Colonic mucosa (tissue), 4 donors: ENCODE data around the gene REC114. TPM values are rescaled to one million over a fixed set of nuclear protein-coding genes. Genes with fewer than 3 reads are reported as not detected.

Experiments
- DNase-seq: peaks from one replicate; pipeline ENCODE4 v3.0.0-alpha.2; 2020
- H3K27ac ChIP-seq: fragments of 200-600 bp; one replicate; pipeline ENCODE4 v1.8.0; 2021
- H3K27me3 ChIP-seq: fragments of 200-600 bp; one replicate; pipeline ENCODE4 v1.8.0; 2021
- H3K36me3 ChIP-seq: fragments of 200-600 bp; one replicate; pipeline ENCODE4 v1.8.0; 2021
- H3K4me1 ChIP-seq: fragments of 200-600 bp; one replicate; pipeline ENCODE4 v1.8.0; 2021; ENCODE audit warnings: mild to moderate bottlenecking
- H3K4me3 ChIP-seq: fragments of 200-600 bp; one replicate; pipeline ENCODE4 v1.8.0; 2021
- H3K9ac ChIP-seq, 2 donors: one replicate each; pipeline ENCODE4 v1.7.0; 2013; ENCODE audit warnings: control low read depth in 2 of 2, low read depth in 2 of 2, low read length in 2 of 2
- H3K9me3 ChIP-seq: fragments of 200-600 bp; one replicate; pipeline ENCODE4 v1.8.0; 2021
- intact Hi-C: fragments of 100-400 bp; cut with DNase I; formaldehyde crosslinking; loops from one replicate; pipeline ENCODE4 v1.14.1; 2022
- total RNA-seq, 2 donors: library from RNA; stranded (reverse); fragmentation: NEBNext Ultra II Directional in 1 of 2; extraction: Animal tissue kit (Norgen Biotek cat#: 25700) in 1 of 2; gene quantifications; one replicate each; pipeline ENCODE4 v1.2.1, GENCODE V29; 2021
- TF ChIP-seq, protein P1 (sequence below): fragments of 200-600 bp; IDR thresholded peaks from one replicate; pipeline ENCODE4 v1.8.0; 2022; ENCODE audit warnings: antibody characterized with exemption, mild to moderate bottlenecking
- donor health status: healthy.
- donor health status: DM: no; HTN: no; CAD: no.
- donor health status: DM: no; HTN: no; CAD: no.

REC114 gene
- total RNA-seq, 2 donors from 2014 or later, result not detected

DNA sequence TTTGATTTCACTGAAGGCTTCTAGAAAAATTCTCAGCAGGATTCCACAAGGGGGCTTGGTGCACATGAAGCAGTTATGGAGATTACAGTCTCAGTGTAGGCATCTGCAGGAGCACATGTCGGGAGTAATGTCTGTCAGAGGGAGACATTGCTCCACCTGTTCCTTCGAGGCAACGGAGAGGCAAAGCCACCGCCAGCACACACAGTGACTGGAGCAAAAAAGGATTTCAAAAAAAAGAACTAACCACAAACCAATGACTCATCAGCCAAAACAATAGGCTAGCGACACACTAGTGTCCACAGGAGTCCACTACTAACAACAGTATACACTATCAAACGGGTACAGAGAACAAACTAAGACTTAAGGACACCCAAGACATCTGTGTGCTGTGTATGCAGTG, 121.3 kb downstream of the REC114 start:
- no peaks in the 10 kb centered on the region for H3K4me1 ChIP-seq
- TF ChIP-seq, protein P1, sequence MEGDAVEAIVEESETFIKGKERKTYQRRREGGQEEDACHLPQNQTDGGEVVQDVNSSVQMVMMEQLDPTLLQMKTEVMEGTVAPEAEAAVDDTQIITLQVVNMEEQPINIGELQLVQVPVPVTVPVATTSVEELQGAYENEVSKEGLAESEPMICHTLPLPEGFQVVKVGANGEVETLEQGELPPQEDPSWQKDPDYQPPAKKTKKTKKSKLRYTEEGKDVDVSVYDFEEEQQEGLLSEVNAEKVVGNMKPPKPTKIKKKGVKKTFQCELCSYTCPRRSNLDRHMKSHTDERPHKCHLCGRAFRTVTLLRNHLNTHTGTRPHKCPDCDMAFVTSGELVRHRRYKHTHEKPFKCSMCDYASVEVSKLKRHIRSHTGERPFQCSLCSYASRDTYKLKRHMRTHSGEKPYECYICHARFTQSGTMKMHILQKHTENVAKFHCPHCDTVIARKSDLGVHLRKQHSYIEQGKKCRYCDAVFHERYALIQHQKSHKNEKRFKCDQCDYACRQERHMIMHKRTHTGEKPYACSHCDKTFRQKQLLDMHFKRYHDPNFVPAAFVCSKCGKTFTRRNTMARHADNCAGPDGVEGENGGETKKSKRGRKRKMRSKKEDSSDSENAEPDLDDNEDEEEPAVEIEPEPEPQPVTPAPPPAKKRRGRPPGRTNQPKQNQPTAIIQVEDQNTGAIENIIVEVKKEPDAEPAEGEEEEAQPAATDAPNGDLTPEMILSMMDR, result no peak
- intact Hi-C loops, result loop anchor here (5.0 kb wide), 1 partner anchor 133 kb away; no protein-coding TSS in a partner anchor
- H3K9me3 ChIP-seq, result no peaks in the 10 kb centered on the region
- no peaks in the 10 kb centered on the region for H3K27me3 ChIP-seq
- peaks cover 4% of the 10 kb centered on the region for H3K36me3 ChIP-seq
- H3K4me3 ChIP-seq, result no peak overlapping the region
- no peak overlapping the region for H3K9ac ChIP-seq
- H3K27ac ChIP-seq, result no peak overlapping the region
- DNase-seq, result no peak

DNA sequence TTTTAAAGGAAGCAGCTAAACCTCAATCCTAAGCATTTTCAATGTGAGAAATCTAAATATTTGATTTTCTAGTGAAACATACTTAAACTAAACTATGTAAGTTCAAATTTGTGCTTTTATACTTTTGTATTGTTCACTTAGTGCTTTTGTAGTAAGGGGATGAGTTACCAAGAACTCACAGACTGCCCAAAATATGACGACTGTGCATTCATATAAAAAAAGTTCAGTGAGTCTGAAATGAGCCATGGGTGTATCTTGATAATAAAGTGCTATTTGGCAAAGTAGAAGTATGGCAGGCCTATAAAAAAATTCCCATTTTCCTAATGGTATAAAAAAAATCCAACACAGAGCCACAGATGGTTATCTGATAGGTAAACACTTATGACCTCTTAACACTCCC, 124.1 kb downstream of the REC114 start:
- TF ChIP-seq, protein P1, result no peak
- DNase-seq, result no peak
- H3K27me3 ChIP-seq, result no peaks in the 10 kb centered on the region
- no peak overlapping the region for H3K27ac ChIP-seq
- no peaks in the 10 kb centered on the region for H3K9me3 ChIP-seq
- H3K36me3 ChIP-seq, result peaks cover 4% of the 10 kb centered on the region
- H3K4me3 ChIP-seq, result no peak overlapping the region
- H3K9ac ChIP-seq, result no peak overlapping the region
- intact Hi-C loops, result loop anchor here (5.0 kb wide), 1 partner anchor 70 kb away; no protein-coding TSS in a partner anchor
- no peaks in the 10 kb centered on the region for H3K4me1 ChIP-seq

DNA sequence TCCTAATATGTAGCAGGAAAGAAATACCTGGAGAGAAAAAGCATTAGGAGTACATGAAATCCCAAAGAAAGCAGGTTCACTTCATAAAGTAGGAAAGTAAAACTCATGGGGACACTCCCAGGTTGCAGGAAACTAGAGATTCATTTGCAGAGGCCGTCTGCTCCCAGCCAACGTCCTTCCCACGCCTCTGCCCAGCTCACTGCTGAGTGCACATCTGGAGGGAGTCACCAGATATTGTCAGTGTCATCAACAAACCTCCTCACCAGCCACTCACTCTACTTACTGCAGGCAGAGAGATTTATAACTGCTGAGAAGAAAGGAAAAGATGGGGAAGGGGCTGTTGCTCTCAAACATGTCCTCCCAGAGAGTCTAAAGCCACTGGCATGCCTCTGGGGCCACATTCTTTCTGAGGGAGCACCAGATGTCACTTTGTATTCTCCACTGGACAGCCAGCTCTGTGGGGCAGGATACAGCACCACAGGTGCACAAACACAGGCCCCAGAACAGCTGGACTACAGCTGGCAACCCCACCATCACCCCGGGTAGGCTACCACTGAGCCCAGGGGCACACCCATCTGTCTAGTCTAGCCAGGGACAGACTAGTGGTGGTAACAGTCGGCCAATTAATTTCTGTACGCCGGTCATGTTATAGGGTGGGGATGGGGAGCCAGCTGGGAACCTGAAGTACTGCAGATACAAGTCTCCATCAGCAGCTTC, 125.8 kb downstream of the REC114 start:
- no peak for DNase-seq
- TF ChIP-seq, protein P1, result no peak
- no peaks in the 10 kb centered on the region for H3K36me3 ChIP-seq

DNA sequence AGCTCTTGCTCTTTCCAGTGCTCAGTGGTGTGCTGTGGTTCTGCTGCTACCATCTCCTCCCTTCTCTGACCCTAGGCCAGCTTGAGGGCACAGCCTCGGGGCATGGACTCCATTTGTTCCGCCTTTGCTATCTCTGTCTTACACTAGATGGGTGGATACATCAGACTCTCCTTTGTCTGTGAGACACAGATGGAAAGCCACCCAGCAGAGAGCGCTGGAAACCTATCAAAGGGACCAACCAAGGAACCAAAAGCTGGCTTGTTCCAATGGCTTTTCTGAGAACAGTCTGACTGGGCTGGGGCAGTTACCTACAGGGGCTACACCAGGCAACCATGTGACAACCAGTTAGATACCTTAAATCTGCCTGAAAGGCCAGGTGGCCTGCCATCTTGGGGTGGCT, 126.4 kb downstream of the REC114 start:
- H3K27ac ChIP-seq, result no peak overlapping the region
- no peaks in the 10 kb centered on the region for H3K9me3 ChIP-seq
- no peak for DNase-seq
- H3K36me3 ChIP-seq, result no peaks in the 10 kb centered on the region
- no peak overlapping the region for H3K9ac ChIP-seq
- H3K4me1 ChIP-seq, result peaks cover 10% of the 10 kb centered on the region
- no peak overlapping the region for H3K4me3 ChIP-seq
- intact Hi-C loops, result loop anchor here (5.0 kb wide), 1 partner anchor 68 kb away; no protein-coding TSS in a partner anchor
- TF ChIP-seq, protein P1, result no peak
- H3K27me3 ChIP-seq, result no peaks in the 10 kb centered on the region

More for the DNA sequence above, 125.8 kb downstream of the REC114 start:
- Histone ChIP-seq H3K27me3 (no peaks in the 10 kb centered on the region), H3K9ac (no peak overlapping the region), H3K9me3 (no peaks in the 10 kb centered on the region), H3K4me3 (no peak overlapping the region), H3K27ac (no peak overlapping the region), H3K4me1 (peaks cover 6% of the 10 kb centered on the region)
- intact Hi-C loops, result loop anchor here (5.0 kb wide), 1 partner anchor 69 kb away; no protein-coding TSS in a partner anchor

DNA sequence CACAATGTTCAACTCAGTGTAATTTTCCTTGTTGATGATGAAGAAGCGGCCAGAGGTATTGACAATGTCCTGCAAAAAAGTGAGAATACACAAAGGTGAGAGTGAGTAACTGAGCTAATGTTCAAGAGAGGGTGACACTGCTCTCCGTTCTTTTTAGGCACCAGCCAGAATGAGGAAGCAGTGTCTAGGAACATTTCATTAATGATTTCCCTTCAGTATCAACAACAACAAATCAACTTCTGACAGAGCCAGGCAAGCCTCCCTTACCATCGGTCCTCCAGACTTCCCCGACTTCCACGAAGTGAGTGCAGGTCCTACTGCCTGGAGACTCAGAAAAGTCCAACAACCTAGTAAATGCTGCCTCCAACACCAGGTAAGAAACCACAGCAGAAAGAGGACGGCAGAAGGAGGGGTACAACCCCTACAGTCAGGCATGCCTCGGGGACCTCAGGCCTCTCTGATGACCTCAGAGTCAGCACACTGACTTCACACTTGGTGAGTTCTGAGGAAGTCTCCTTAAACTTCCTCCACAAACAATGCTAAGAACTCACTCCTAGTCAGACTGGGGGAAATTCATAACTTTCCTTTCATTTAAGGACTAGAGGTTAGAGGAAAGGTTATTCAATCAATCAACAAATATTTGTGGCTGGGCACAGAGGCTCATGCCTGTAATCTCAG, 127.5 kb downstream of the REC114 start:
- DNase-seq, result no peak
- intact Hi-C loops, result no loop called here
- Histone ChIP-seq H3K4me1 (peaks cover 10% of the 10 kb centered on the region), H3K9ac (no peak overlapping the region), H3K9me3 (no peaks in the 10 kb centered on the region), H3K27me3 (no peaks in the 10 kb centered on the region), H3K36me3 (no peaks in the 10 kb centered on the region), H3K27ac (no peak overlapping the region), H3K4me3 (no peak overlapping the region)
- TF ChIP-seq, protein P1, result no peak
